NCI-H748 (cell line): ENCODE measurements around the gene PPP1R11.
A peak's percentile ranks its signal among the peaks of the same experiment; 100 is the strongest.

Source experiments
- DNase-seq: peaks from one replicate; lab custom pipeline; 2025; ENCODE audit not compliant: unreplicated experiment; lab: John Stamatoyannopoulos, UW

Gene PPP1R11

GRCh38 chr6:30061092-30061857 is 5.7 kb upstream of the PPP1R11 start, which contains the start of gene POLR1H:
POLR1H (plus strand) TSS chr6:30061265; CDS start chr6:30061525, 260 bp downstream.
- DNase-seq = peak; percentile 99

GRCh38 chr6:30061858-30062458 is 5.0 kb upstream of the PPP1R11 start:
- peak; percentile 55 for DNase-seq

- no peak for DNase-seq
Measured at GRCh38 chr6:30062471-30063178, 4.4 kb upstream of the PPP1R11 start.

GRCh38 chr6:30063315-30063714 is 3.7 kb upstream of the PPP1R11 start:
- DNase-seq = no peak

GRCh38 chr6:30066082-30066481 is 916 bp upstream of the PPP1R11 start:
- DNase-seq = no peak

GRCh38 chr6:30067460-30068139 is 602 bp downstream of the PPP1R11 start:
- no peak for DNase-seq

- no peak for DNase-seq
Measured at GRCh38 chr6:30071081-30071818, 4.3 kb downstream of the PPP1R11 start.

GRCh38 chr6:30071858-30072257 is 4.9 kb downstream of the PPP1R11 start:
- DNase-seq = no peak

- no peak for DNase-seq
Measured at GRCh38 chr6:30073489-30074235, 6.7 kb downstream of the PPP1R11 start.

- peak; percentile 32 for DNase-seq
Measured at GRCh38 chr6:30074331-30075093, 7.5 kb downstream of the PPP1R11 start.

- peak; percentile 51 for DNase-seq
Measured at GRCh38 chr6:30075094-30075789, 8.2 kb downstream of the PPP1R11 start, which contains the start of gene RNF39. RNF39 (minus strand) TSS chr6:30075769; CDS start chr6:30075585, 184 bp downstream.

GRCh38 chr6:30075790-30076732 is 9.1 kb downstream of the PPP1R11 start:
- peak; percentile 52 for DNase-seq

- DNase-seq = no peak
Measured at GRCh38 chr6:30077218-30077617, 10.2 kb downstream of the PPP1R11 start.

GRCh38 chr6:30087876-30088275 is 20.9 kb downstream of the PPP1R11 start:
- no peak for DNase-seq

- DNase-seq = no peak
Measured at GRCh38 chr6:30091577-30092381, 24.8 kb downstream of the PPP1R11 start.

- DNase-seq = no peak
Measured at GRCh38 chr6:30092852-30093543, 26.0 kb downstream of the PPP1R11 start.
